MM.1S (cell line): Measurements from ENCODE around the gene ATG4D.
"Not testable (repeated sequence)": the region's sequence is repeated elsewhere in the genome, so short reads cannot be mapped to it uniquely, and the experiment has no call there.

Experiments
- DNase-seq: peaks from one replicate; pipeline ENCODE4 v3.0.0-alpha.2; 2015
- H2AFZ ChIP-seq: fragments of 300-600 bp; sonication (generic); 2 replicates; pipeline ENCODE4 v1.6.0; 2016; ENCODE audit warnings: antibody characterized with exemption, low read length
- H3F3A ChIP-seq: fragments of 300-600 bp; sonication (generic); 2 replicates; pipeline ENCODE4 v1.6.1; 2016; ENCODE audit warnings: mild to moderate bottlenecking, antibody characterized with exemption, low read length, moderate library complexity, mixed read lengths; ENCODE audit not compliant: insufficient read depth
- H3K27ac ChIP-seq: fragments of 300-600 bp; sonication (generic); 2 replicates; pipeline ENCODE4 v1.5.1; 2016; ENCODE audit warnings: mild to moderate bottlenecking, low read length
- H3K27me3 ChIP-seq: fragments of 300-600 bp; sonication (generic); replicated peaks from 2 replicates; pipeline ENCODE4 v1.6.0; 2016; ENCODE audit warnings: low read length; ENCODE audit not compliant: insufficient read depth
- H3K36me3 ChIP-seq: fragments of 300-600 bp; sonication (generic); replicated peaks from 2 replicates; pipeline ENCODE4 v1.6.1; 2016; ENCODE audit warnings: mild to moderate bottlenecking, low read length, mixed read lengths; ENCODE audit not compliant: insufficient read depth
- H3K4me1 ChIP-seq: fragments of 300-600 bp; sonication (generic); 2 replicates; pipeline ENCODE4 v1.6.1; 2016; ENCODE audit warnings: low read length, mixed read lengths
- H3K4me2 ChIP-seq: fragments of 300-600 bp; sonication (generic); 2 replicates; pipeline ENCODE4 v1.6.0; 2016; ENCODE audit warnings: low read depth, low read length
- H3K4me3 ChIP-seq: fragments of 300-600 bp; sonication (generic); 2 replicates; pipeline ENCODE4 v1.5.1; 2016; ENCODE audit warnings: low read length, mixed read lengths
- H3K79me2 ChIP-seq: fragments of 300-600 bp; sonication (generic); 2 replicates; pipeline ENCODE4 v1.6.1; 2016; ENCODE audit warnings: mixed run types, low read length, mixed read lengths
- H3K9ac ChIP-seq: fragments of 300-600 bp; sonication (generic); 2 replicates; pipeline ENCODE4 v1.6.1; 2016; ENCODE audit warnings: low read length, mixed read lengths
- H3K9me2 ChIP-seq: fragments of 300-600 bp; sonication (generic); replicated peaks from 2 replicates; pipeline ENCODE4 v1.6.1; 2016; ENCODE audit warnings: mild to moderate bottlenecking, low read length, mixed read lengths; ENCODE audit not compliant: insufficient read depth
- H3K9me3 ChIP-seq: fragments of 300-600 bp; sonication (generic); replicated peaks from 2 replicates; pipeline ENCODE4 v1.6.1; 2016; ENCODE audit warnings: mild to moderate bottlenecking, low read length, mixed read lengths; ENCODE audit not compliant: insufficient read depth
- H4K20me1 ChIP-seq: fragments of 300-600 bp; sonication (generic); 2 replicates; pipeline ENCODE4 v1.6.1; 2016; ENCODE audit warnings: mild to moderate bottlenecking, low read length, moderate library complexity, mixed read lengths; ENCODE audit not compliant: insufficient read depth
- CTCF ChIP-seq: fragments of 300-600 bp; sonication (generic); IDR thresholded peaks from 2 replicates; pipeline ENCODE4 v1.5.1; 2016; ENCODE audit warnings: antibody characterized with exemption, low read length, mixed read lengths
- EZH2 ChIP-seq: fragments of 300-600 bp; sonication (generic); optimal IDR thresholded peaks from 2 replicates; pipeline ENCODE3; 2017; ENCODE audit warnings: low read depth, mild to moderate bottlenecking, antibody characterized with exemption, low read length, mixed read lengths
- EZH2phosphoT487 ChIP-seq: fragments of 300-600 bp; sonication (generic); IDR thresholded peaks from 2 replicates; pipeline ENCODE4 v1.6.1; 2018; ENCODE audit warnings: antibody characterized with exemption, low read length

The ATG4D gene

GRCh38 chr19:10535613-10536012 is 8.1 kb upstream of the ATG4D start:
- Histone ChIP-seq H4K20me1 (no peaks in the 10 kb centered on the region), H3K36me3 (no peaks in the 10 kb centered on the region), H3F3A (no peaks in the 10 kb centered on the region), H3K4me2 (no peak overlapping the region), H3K9me3 (no peaks in the 10 kb centered on the region), H3K27ac (no peak overlapping the region), H3K4me3 (no peak overlapping the region), H3K79me2 (no peaks in the 10 kb centered on the region), H3K9me2 (no peaks in the 10 kb centered on the region), H3K9ac (no peak overlapping the region), H3K27me3 (peaks cover 17% of the 10 kb centered on the region), H2AFZ (no peak overlapping the region), H3K4me1 (no peaks in the 10 kb centered on the region)
- TF ChIP-seq CTCF (no peak), EZH2 (no peak), EZH2phosphoT487 (no peak)
- DNase-seq: no peak

- H3K36me3 ChIP-seq: no peaks in the 10 kb centered on the region
- no peak overlapping the region for H3K9ac ChIP-seq
- no peaks in the 10 kb centered on the region for H3K79me2 ChIP-seq
- TF ChIP-seq EZH2 (no peak), CTCF (no peak), EZH2phosphoT487 (no peak)
- H3K4me1 ChIP-seq: no peaks in the 10 kb centered on the region
- H3K4me2 ChIP-seq: no peak overlapping the region
- no peaks in the 10 kb centered on the region for H3K9me3 ChIP-seq
- no peak for DNase-seq
- H3K4me3 ChIP-seq: no peak overlapping the region
- H3K27me3 ChIP-seq: peaks cover 17% of the 10 kb centered on the region
- no peaks in the 10 kb centered on the region for H3F3A ChIP-seq
- H4K20me1 ChIP-seq: no peaks in the 10 kb centered on the region
- no peak overlapping the region for H2AFZ ChIP-seq
- H3K27ac ChIP-seq: no peak overlapping the region
- H3K9me2 ChIP-seq: no peaks in the 10 kb centered on the region
Observed at GRCh38 chr19:10537668-10538067, 6.0 kb upstream of the ATG4D start.

- DNase-seq: no peak
- H4K20me1 ChIP-seq: no peaks in the 10 kb centered on the region
- no peaks in the 10 kb centered on the region for H3K79me2 ChIP-seq
- peaks cover 3% of the 10 kb centered on the region; the same call in 1 of the 2 replicates for H3K4me1 ChIP-seq
- no peak overlapping the region for H2AFZ ChIP-seq
- H3K9me2 ChIP-seq: no peaks in the 10 kb centered on the region
- H3K27ac ChIP-seq: no peak overlapping the region
- no peak for TF ChIP-seq CTCF
- no peak for TF ChIP-seq EZH2phosphoT487
- TF ChIP-seq EZH2: no peak
- H3F3A ChIP-seq: no peaks in the 10 kb centered on the region
- H3K27me3 ChIP-seq: peaks cover 17% of the 10 kb centered on the region
- H3K4me3 ChIP-seq: no peak overlapping the region
- no peak overlapping the region for H3K9ac ChIP-seq
- no peak overlapping the region for H3K4me2 ChIP-seq
- no peaks in the 10 kb centered on the region for H3K36me3 ChIP-seq
- H3K9me3 ChIP-seq: no peaks in the 10 kb centered on the region
Observed at GRCh38 chr19:10538204-10538983, 5.3 kb upstream of the ATG4D start.

GRCh38 chr19:10539016-10539415 is 4.7 kb upstream of the ATG4D start:
- H3K27me3 ChIP-seq: peaks cover 17% of the 10 kb centered on the region
- not testable (repeated sequence) for H3K9me3 ChIP-seq, H4K20me1 ChIP-seq, H3K36me3 ChIP-seq, H3K4me2 ChIP-seq, H3K4me3 ChIP-seq, H3K27ac ChIP-seq, H3K9me2 ChIP-seq, H3K79me2 ChIP-seq, H3K4me1 ChIP-seq, H3K9ac ChIP-seq, H3F3A ChIP-seq, DNase-seq, H2AFZ ChIP-seq
